ENCODE data around the gene LARP4B. TPM values are rescaled to one million over a fixed set of nuclear protein-coding genes. Genes with fewer than 3 reads are reported as not detected.

LARP4B gene
- total and polyA plus RNA-seq, 7 donors: 16.6 to 88.3 (median 66.6) TPM

DNA sequence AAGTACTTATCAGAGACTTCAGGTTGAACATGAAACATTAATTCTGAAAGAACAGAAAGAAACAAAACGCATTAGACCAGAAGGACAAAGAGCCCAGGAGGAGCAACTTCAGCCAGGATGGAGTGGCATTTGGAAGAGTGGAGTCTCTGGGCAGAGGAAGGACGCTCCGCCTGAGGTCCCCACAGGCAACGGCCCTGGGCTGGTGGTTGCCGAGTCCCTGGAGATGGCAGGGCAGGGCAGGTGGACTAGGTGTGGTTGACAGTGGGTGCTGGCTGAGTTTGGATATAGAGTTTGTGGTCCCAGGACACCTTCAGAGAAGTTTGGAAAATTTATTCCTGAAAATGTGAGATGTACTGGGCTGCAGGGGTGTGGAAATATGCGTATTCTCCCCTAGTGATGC is 27.4 kb upstream of the LARP4B start:
- no peaks in the 10 kb centered on the region for H3K4me1 ChIP-seq
- no peaks in the 10 kb centered on the region for H3K9me3 ChIP-seq
- H3K27ac ChIP-seq: no peak overlapping the region
- intact Hi-C loops (cut with DNase I): no loop called here
- no peaks in the 10 kb centered on the region for H3K36me3 ChIP-seq (ENCODE audit: insufficient read depth in 1 of 2, low read depth in 1 of 2)
- DNase-seq (no peak), ATAC-seq (no peak)
- no peak overlapping the region for H3K4me3 ChIP-seq
- 88 to 93% (median 90%) methylated on average over 6 of the region's 6 CpGs for WGBS, 3 donors
- peaks cover 0 to 6% (median 0%) of the 10 kb centered on the region in 3 donors for H3K27me3 ChIP-seq (ENCODE audit: insufficient read depth in 3 of 3, low read length in 2 of 3)
- TF ChIP-seq, protein P1, sequence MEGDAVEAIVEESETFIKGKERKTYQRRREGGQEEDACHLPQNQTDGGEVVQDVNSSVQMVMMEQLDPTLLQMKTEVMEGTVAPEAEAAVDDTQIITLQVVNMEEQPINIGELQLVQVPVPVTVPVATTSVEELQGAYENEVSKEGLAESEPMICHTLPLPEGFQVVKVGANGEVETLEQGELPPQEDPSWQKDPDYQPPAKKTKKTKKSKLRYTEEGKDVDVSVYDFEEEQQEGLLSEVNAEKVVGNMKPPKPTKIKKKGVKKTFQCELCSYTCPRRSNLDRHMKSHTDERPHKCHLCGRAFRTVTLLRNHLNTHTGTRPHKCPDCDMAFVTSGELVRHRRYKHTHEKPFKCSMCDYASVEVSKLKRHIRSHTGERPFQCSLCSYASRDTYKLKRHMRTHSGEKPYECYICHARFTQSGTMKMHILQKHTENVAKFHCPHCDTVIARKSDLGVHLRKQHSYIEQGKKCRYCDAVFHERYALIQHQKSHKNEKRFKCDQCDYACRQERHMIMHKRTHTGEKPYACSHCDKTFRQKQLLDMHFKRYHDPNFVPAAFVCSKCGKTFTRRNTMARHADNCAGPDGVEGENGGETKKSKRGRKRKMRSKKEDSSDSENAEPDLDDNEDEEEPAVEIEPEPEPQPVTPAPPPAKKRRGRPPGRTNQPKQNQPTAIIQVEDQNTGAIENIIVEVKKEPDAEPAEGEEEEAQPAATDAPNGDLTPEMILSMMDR (IDR thresholded peaks at IDR 0.05): no peak

DNA sequence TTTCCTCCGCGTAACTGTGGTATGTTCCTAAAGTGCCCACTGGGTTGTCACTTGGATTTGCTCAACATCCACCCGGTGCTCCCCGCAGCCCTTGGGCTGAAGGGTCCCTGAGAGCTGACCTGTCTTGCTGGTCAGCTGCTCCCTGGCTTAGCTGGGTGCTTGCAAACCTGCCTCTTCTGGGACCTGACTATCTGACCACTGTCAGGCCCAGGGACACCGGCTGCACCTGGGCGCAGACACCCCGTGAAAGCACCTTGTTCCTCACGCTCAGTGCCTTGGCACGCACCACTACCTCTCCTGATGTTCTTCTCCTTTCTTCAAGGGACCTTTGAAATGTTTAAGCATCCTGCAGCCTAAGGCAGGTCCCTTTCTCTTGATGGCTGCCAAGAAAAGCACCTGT is 26.6 kb upstream of the LARP4B start:
- WGBS, 3 donors: 93 to 95% (median 94%) methylated on average over 9 of the region's 9 CpGs
- Histone ChIP-seq H3K9me3 (no peaks in the 10 kb centered on the region), H3K4me1 (no peaks in the 10 kb centered on the region), H3K27me3 (ENCODE audit: insufficient read depth in 3 of 3, low read length in 2 of 3) (peaks cover 0 to 6% (median 0%) of the 10 kb centered on the region in 3 donors), H3K36me3 (ENCODE audit: insufficient read depth in 1 of 2, low read depth in 1 of 2) (no peaks in the 10 kb centered on the region), H3K27ac (no peak overlapping the region), H3K4me3 (no peak overlapping the region)
- DNase-seq (no peak), ATAC-seq (no peak)
- TF ChIP-seq, protein P1 (IDR thresholded peaks at IDR 0.05): no peak
- intact Hi-C loops (cut with DNase I): no loop called here

DNA sequence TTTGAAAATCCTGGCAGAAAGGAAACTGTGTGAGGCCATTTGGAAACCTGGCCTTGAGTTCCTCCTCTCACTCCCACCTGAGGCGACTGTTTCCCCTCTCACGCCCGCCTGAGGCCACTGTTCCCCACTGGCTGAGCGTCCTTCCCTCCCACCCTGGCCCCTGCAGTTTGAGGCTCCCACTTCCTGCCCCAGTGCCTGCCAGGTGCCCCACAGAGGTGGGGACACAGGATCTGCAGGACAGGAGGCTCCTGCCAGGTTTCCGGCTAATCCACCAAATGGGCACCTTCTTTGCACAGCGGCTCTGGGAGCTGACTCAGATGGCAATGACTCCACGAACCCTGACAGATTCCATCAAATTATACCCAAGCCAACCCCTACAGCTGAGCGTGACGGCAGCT is 24.3 kb upstream of the LARP4B start:
- no peak overlapping the region for H3K27ac ChIP-seq
- H3K36me3 ChIP-seq (ENCODE audit: insufficient read depth in 1 of 2, low read depth in 1 of 2): no peaks in the 10 kb centered on the region
- intact Hi-C loops (cut with DNase I): no loop called here
- ATAC-seq (no peak), DNase-seq (no peak)
- TF ChIP-seq, protein P1 (IDR thresholded peaks at IDR 0.05): no peak
- H3K4me3 ChIP-seq: no peak overlapping the region
- H3K9me3 ChIP-seq: no peaks in the 10 kb centered on the region
- no peaks in the 10 kb centered on the region for H3K4me1 ChIP-seq
- 64 to 71% (median 69%) methylated on average over 9 of the region's 9 CpGs for WGBS, 3 donors
- H3K27me3 ChIP-seq (ENCODE audit: insufficient read depth in 3 of 3, low read length in 2 of 3): peaks cover 0 to 7% (median 0%) of the 10 kb centered on the region in 3 donors

DNA sequence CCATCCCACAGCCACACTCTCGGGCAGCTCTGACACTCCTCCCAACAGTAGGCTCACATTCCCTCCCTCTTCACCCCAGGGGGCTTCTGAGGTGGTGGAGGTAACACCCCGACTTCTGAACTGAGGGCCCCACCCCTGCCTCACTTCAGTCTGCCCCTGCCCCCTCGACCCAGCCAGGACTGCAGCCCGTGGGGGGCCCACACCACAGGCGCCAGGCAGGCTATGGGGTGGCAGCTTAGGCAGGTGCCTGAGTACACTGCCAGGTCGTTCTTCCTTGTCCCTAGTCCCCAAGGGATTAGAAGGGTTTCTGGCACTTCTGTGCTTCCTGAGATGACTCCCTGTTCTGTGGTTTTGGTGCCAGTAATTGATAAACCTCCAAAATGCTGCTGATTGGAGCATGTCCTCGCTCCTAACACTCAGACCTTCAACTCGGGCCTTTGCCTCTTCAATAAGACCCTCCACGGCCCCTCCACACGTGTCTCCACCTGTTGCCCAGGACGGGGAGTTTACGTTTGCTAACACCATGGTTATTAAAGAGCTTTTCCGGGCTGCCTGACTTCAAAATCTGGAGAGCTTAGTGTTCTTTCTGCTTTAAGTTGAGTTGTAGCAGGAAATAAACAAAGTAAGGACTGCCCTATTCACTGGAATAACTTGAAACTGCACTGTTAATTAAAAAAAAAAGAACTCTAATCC is 23.8 kb upstream of the LARP4B start:
- intact Hi-C loops (cut with DNase I): no loop called here
- WGBS, 3 donors: 35 to 38% (median 36%) methylated on average over 13 of the region's 13 CpGs
- no peaks in the 10 kb centered on the region for H3K36me3 ChIP-seq (ENCODE audit: insufficient read depth in 1 of 2, low read depth in 1 of 2)

More for the DNA sequence above, 23.8 kb upstream of the LARP4B start:
- TF ChIP-seq, protein P1 (IDR thresholded peaks at IDR 0.05): no peak
- Histone ChIP-seq H3K9me3 (no peaks in the 10 kb centered on the region), H3K4me3 (no peak overlapping the region), H3K27ac (no peak overlapping the region), H3K27me3 (ENCODE audit: insufficient read depth in 3 of 3, low read length in 2 of 3) (peaks cover 0 to 10% (median 0%) of the 10 kb centered on the region in 3 donors), H3K4me1 (no peaks in the 10 kb centered on the region)
- DNase-seq (no peak), ATAC-seq (no peak)
